Natural killer cell (primary cell): Measurements from ENCODE around the gene SCAMP4. TPM values are rescaled to one million over a fixed set of nuclear protein-coding genes. Genes with fewer than 3 reads are reported as not detected.
A peak's percentile ranks its signal among the peaks of the same experiment; 100 is the strongest.

Experiments
- ATAC-seq, 3 donors: fragments of 150-1000 bp in 2 of 3; fragments of 200-7000 bp in 1 of 3; cut with Tn5 transposase; 1 replicate in 1 of 3; 2 replicates in 2 of 3; pipeline ENCODE4 v1.10.0; 2021; ENCODE audit warnings: mild to moderate bottlenecking in 2 of 3, moderate library complexity in 2 of 3
- DNase-seq, 2 donors: peaks; one replicate each; pipeline versions ENCODE4 v3.0.0 to v3.0.0-alpha.2; 2013 to 2021; ENCODE audit warnings: mixed read lengths in 1 of 2
- H3K27ac ChIP-seq: one replicate; pipeline ENCODE4 v1.5.1; 2013; ENCODE audit warnings: mild to moderate bottlenecking, low read length
- H3K27me3 ChIP-seq: one replicate; pipeline ENCODE4 v1.6.1; 2013; ENCODE audit warnings: low read length; ENCODE audit not compliant: control insufficient read depth, insufficient read depth
- H3K36me3 ChIP-seq: one replicate; pipeline ENCODE4 v1.6.1; 2013; ENCODE audit warnings: low read length; ENCODE audit not compliant: control insufficient read depth, insufficient read depth
- H3K4me1 ChIP-seq: one replicate; pipeline ENCODE4 v1.6.1; 2013; ENCODE audit warnings: low read length; ENCODE audit not compliant: control insufficient read depth, insufficient read depth
- H3K4me3 ChIP-seq: one replicate; pipeline ENCODE4 v1.5.1; 2013; ENCODE audit warnings: low read length
- H3K9me3 ChIP-seq: one replicate; pipeline ENCODE4 v1.6.1; 2013; ENCODE audit warnings: low read length; ENCODE audit not compliant: control insufficient read depth, insufficient read depth
- H3K27ac Mint-ChIP-seq, 2 donors: one replicate each; pipeline ENCODE4 v1.8.0; 2022; ENCODE audit warnings: mild to moderate bottlenecking in 2 of 2, mixed read lengths in 2 of 2, moderate library complexity in 1 of 2
- H3K27me3 Mint-ChIP-seq, 2 donors: one replicate each; pipeline ENCODE4 v1.8.0; 2022; ENCODE audit warnings: low read depth in 2 of 2, mixed read lengths in 2 of 2
- H3K36me3 Mint-ChIP-seq: one replicate; pipeline ENCODE4 v1.8.0; 2022; ENCODE audit warnings: mixed read lengths
- H3K4me1 Mint-ChIP-seq, 2 donors: one replicate each; pipeline ENCODE4 v1.8.0; 2022; ENCODE audit warnings: mixed read lengths in 2 of 2
- H3K4me3 Mint-ChIP-seq: one replicate; pipeline ENCODE4 v1.8.0; 2022; ENCODE audit warnings: mild to moderate bottlenecking, moderate library complexity, mixed read lengths
- H3K9me3 Mint-ChIP-seq, 2 donors: one replicate each; pipeline ENCODE4 v1.8.0; 2022; ENCODE audit warnings: mixed read lengths in 2 of 2
- WGBS: methylation state at CpG from one replicate; pipeline ENCODE4 v1.1.7; 2013; ENCODE audit warnings: missing lambda C conversion rate; ENCODE audit not compliant: insufficient coverage; 5-methylcytosine and 5-hydroxymethylcytosine counted together
- intact Hi-C: fragments of 100-400 bp; cut with micrococcal nuclease; formaldehyde crosslinking; loops from one replicate; pipeline ENCODE4 v1.14.2; 2022
- total RNA-seq, 4 donors: library from RNA; stranded (reverse); fragments of 120-200 nt in 1 of 4; gene quantifications; one replicate each; pipeline versions ENCODE4 v1.2.3 to v1.2.4, GENCODE V29; 2013 to 2022
- TF ChIP-seq, protein P1 (sequence below): fragments of 200-600 bp; IDR thresholded peaks from one replicate; pipeline ENCODE4 v1.8.0; 2022; ENCODE audit warnings: antibody characterized with exemption

Gene SCAMP4
- total RNA-seq, 3 donors from 2014 or later (not counting 1 experiment from before 2014, with no cell fraction given) = 43.1 to 53.7 (median 46.9) TPM

GRCh38 chr19:1932395-1932794 is 27.2 kb downstream of the SCAMP4 start:
- no peak overlapping the region for H3K4me3 Mint-ChIP-seq
- H3K4me3 ChIP-seq = no peak overlapping the region
- peak overlapping the region; percentile 58 for H3K27ac ChIP-seq
- no peaks in the 10 kb centered on the region for H3K27me3 ChIP-seq
- peaks cover 13 to 42% of the 10 kb centered on the region in 2 donors for H3K4me1 Mint-ChIP-seq
- H3K4me1 ChIP-seq = peaks cover 32% of the 10 kb centered on the region
- TF ChIP-seq, protein P1, sequence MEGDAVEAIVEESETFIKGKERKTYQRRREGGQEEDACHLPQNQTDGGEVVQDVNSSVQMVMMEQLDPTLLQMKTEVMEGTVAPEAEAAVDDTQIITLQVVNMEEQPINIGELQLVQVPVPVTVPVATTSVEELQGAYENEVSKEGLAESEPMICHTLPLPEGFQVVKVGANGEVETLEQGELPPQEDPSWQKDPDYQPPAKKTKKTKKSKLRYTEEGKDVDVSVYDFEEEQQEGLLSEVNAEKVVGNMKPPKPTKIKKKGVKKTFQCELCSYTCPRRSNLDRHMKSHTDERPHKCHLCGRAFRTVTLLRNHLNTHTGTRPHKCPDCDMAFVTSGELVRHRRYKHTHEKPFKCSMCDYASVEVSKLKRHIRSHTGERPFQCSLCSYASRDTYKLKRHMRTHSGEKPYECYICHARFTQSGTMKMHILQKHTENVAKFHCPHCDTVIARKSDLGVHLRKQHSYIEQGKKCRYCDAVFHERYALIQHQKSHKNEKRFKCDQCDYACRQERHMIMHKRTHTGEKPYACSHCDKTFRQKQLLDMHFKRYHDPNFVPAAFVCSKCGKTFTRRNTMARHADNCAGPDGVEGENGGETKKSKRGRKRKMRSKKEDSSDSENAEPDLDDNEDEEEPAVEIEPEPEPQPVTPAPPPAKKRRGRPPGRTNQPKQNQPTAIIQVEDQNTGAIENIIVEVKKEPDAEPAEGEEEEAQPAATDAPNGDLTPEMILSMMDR = no peak
- no peaks in the 10 kb centered on the region for H3K36me3 ChIP-seq
- peaks cover 0 to 3% of the 10 kb centered on the region in 2 donors for H3K27me3 Mint-ChIP-seq
- H3K36me3 Mint-ChIP-seq = no peaks in the 10 kb centered on the region
- no peaks in the 10 kb centered on the region for H3K9me3 Mint-ChIP-seq
- WGBS = 84% methylated on average over 8 of the region's 8 CpGs
- no peak overlapping the region for H3K27ac Mint-ChIP-seq
- intact Hi-C loops = no loop called here
- H3K9me3 ChIP-seq = no peaks in the 10 kb centered on the region
- DNase-seq (no peak), ATAC-seq (no peak)

DNA sequence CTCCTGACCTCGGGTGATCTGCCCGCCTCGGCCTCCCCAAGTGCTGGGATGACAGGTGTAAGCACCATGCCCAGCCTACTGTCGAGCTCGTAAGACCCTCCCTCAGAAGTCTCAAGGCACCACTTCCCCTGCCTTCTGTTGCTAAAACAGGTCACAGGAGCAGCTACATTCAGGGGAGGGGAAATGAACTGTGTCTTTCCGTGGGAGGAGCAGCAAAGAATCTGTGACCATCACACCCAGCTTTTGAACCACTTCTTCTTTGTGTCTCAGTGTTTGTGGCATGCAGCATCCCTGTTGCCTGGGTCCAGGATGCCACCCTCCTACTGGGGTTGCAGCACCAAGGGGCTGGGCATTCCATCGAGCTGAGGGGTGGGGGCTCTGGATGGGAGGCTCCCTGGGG is 28.0 kb downstream of the SCAMP4 start:
- TF ChIP-seq, protein P1 = no peak
- Mint-ChIP-seq H3K27ac (no peak overlapping the region), H3K27me3 (peaks cover 0 to 3% of the 10 kb centered on the region in 2 donors), H3K36me3 (no peaks in the 10 kb centered on the region), H3K4me3 (no peak overlapping the region), H3K9me3 (no peaks in the 10 kb centered on the region), H3K4me1 (peaks cover 5 to 34% of the 10 kb centered on the region in 2 donors)
- ATAC-seq = no peak
- intact Hi-C loops = no loop called here
- Histone ChIP-seq H3K27ac (peak overlapping the region; percentile 58), H3K36me3 (no peaks in the 10 kb centered on the region), H3K4me3 (no peak overlapping the region), H3K4me1 (peaks cover 26% of the 10 kb centered on the region), H3K9me3 (no peaks in the 10 kb centered on the region), H3K27me3 (no peaks in the 10 kb centered on the region)
- no peak for DNase-seq
- 42% methylated on average over 7 of the region's 7 CpGs for WGBS

DNA sequence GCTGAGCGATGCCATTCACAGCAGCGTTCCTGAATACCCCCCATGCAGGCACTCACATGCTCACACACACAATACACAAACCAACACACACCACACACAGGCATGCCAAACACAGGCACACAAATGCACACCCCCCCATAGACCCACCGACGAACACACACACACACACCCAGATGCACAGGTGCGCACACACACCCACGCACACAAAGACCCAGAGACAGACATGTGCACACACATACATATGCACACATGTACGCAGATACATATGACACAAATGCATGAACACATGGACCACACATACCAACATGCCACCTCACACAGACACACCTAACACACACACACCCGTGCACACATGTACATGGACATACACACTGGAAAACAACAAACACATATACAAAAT is 28.7 kb downstream of the SCAMP4 start:
- no peak for DNase-seq
- no peak overlapping the region for H3K27ac Mint-ChIP-seq
- peaks cover 0 to 3% of the 10 kb centered on the region in 2 donors for H3K27me3 Mint-ChIP-seq

More for the DNA sequence above, 28.7 kb downstream of the SCAMP4 start:
- 95% methylated on average over 8 of the region's 8 CpGs for WGBS
- H3K9me3 Mint-ChIP-seq = no peaks in the 10 kb centered on the region
- H3K36me3 ChIP-seq = no peaks in the 10 kb centered on the region
- peaks cover 28% of the 10 kb centered on the region for H3K4me1 ChIP-seq
- TF ChIP-seq, protein P1 = no peak
- H3K4me3 ChIP-seq = no peak overlapping the region
- H3K4me1 Mint-ChIP-seq = peaks cover 5 to 34% of the 10 kb centered on the region in 2 donors
- H3K9me3 ChIP-seq = no peaks in the 10 kb centered on the region
- intact Hi-C loops = no loop called here
- ATAC-seq = no peak
- H3K27me3 ChIP-seq = no peaks in the 10 kb centered on the region
- H3K27ac ChIP-seq = no peak overlapping the region
- H3K36me3 Mint-ChIP-seq = no peaks in the 10 kb centered on the region
- no peak overlapping the region for H3K4me3 Mint-ChIP-seq
